HEK293T (cell line): ENCODE measurements around the gene KLHDC3.

Experiments
- ARNT ChIP-seq: fragments of 450-650 bp; IDR thresholded peaks from 2 replicates; pipeline ENCODE4 v1.6.1; 2017; ENCODE audit warnings: mild to moderate bottlenecking
- BHLHE40 ChIP-seq: fragments of 450-650 bp; IDR thresholded peaks from 2 replicates; pipeline ENCODE4 v1.6.1; 2016; ENCODE audit warnings: mild to moderate bottlenecking, moderate library complexity, borderline replicate concordance
- CTBP1 ChIP-seq: fragments of 450-650 bp; IDR thresholded peaks from 2 replicates; pipeline ENCODE4 v1.6.1; 2016; ENCODE audit warnings: borderline replicate concordance
- ELF4 ChIP-seq: fragments of 450-650 bp; IDR thresholded peaks from 2 replicates; pipeline ENCODE4 v1.6.1; 2017; ENCODE audit warnings: antibody characterized with exemption
- FOXA1 ChIP-seq: fragments of 450-650 bp; IDR thresholded peaks from 2 replicates; pipeline ENCODE4 v1.6.1; 2016; ENCODE audit warnings: mild to moderate bottlenecking
- FOXK2 ChIP-seq: fragments of 450-650 bp; IDR thresholded peaks from 2 replicates; pipeline ENCODE4 v1.6.1; 2016; ENCODE audit warnings: mild to moderate bottlenecking
- FOXM1 ChIP-seq: fragments of 450-650 bp; IDR thresholded peaks from 2 replicates; pipeline ENCODE4 v1.6.1; 2017; ENCODE audit warnings: mild to moderate bottlenecking, borderline replicate concordance
- HDGF ChIP-seq: fragments of 450-650 bp; IDR thresholded peaks from 2 replicates; pipeline ENCODE4 v1.6.1; 2017; ENCODE audit warnings: antibody characterized with exemption, borderline replicate concordance
- PKNOX1 ChIP-seq: fragments of 450-650 bp; IDR thresholded peaks from 2 replicates; pipeline ENCODE4 v1.6.1; 2016
- SP1 ChIP-seq: fragments of 450-650 bp; IDR thresholded peaks from 2 replicates; pipeline ENCODE4 v1.6.1; 2017
- SUZ12 ChIP-seq: fragments of 450-650 bp; IDR thresholded peaks from 2 replicates; pipeline ENCODE4 v1.6.1; 2016; ENCODE audit warnings: mild to moderate bottlenecking
- TARDBP ChIP-seq: fragments of 450-650 bp; IDR thresholded peaks from 2 replicates; pipeline ENCODE4 v1.6.1; 2016
- ZNF384 ChIP-seq: fragments of 450-650 bp; IDR thresholded peaks from 2 replicates; pipeline ENCODE4 v1.6.1; 2016

GRCh38 chr6:42987533-42988451 lies 26.3 kb upstream of the KLHDC3 start:
- TF ChIP-seq ARNT (no peak), FOXA1 (no peak), SP1 (no peak), FOXM1 (no peak), ELF4 (no peak), CTBP1 (no peak), HDGF (no peak), BHLHE40 (no peak), FOXK2 (no peak), TARDBP (no peak), PKNOX1 (no peak), SUZ12 (no peak), ZNF384 (no peak)
